Right atrium auricular region (tissue), 2 donors: ENCODE data around the gene CLBA1. TPM values are rescaled to one million over a fixed set of nuclear protein-coding genes. Genes with fewer than 3 reads are reported as not detected.

Experiments
- DNase-seq: peaks from one replicate; pipeline ENCODE4 v3.0.0-alpha.2; 2019; ENCODE audit warnings: low spot score
- H3K27ac ChIP-seq, 2 donors: fragments of 200-600 bp; sonication (generic); 1 replicate in 1 of 2; 2 replicates in 1 of 2; pipeline ENCODE4 v1.5.1; 2016 to 2019
- H3K27me3 ChIP-seq, 2 donors: fragments of 200-600 bp; sonication (generic); one replicate each; pipeline versions ENCODE4 v1.5.1 to v1.6.0; 2017 to 2019
- H3K36me3 ChIP-seq: fragments of 200-600 bp; sonication (generic); one replicate; pipeline ENCODE4 v1.5.1; 2016
- H3K4me1 ChIP-seq, 2 donors: fragments of 200-600 bp; sonication (generic); one replicate each; pipeline versions ENCODE4 v1.5.1 to v1.6.0; 2017 to 2019
- H3K4me3 ChIP-seq, 2 donors: fragments of 200-600 bp; sonication (generic); 1 replicate in 1 of 2; 2 replicates in 1 of 2; pipeline ENCODE4 v1.5.1; 2017 to 2019; ENCODE audit warnings: mild to moderate bottlenecking in 1 of 2, moderate library complexity in 1 of 2
- H3K9me3 ChIP-seq, 2 donors: fragments of 200-600 bp; sonication (generic); one replicate each; pipeline ENCODE4 v1.5.1; 2019
- total RNA-seq, 2 donors: library from RNA; depleted of rRNA; stranded (reverse); fragments of >200 nt; gene quantifications; one replicate each; pipeline ENCODE4 v1.1.0, GENCODE V29; 2016
- TF ChIP-seq, protein P1 (sequence below), 2 donors: fragments of 200-600 bp; sonication (generic); IDR thresholded peaks; one replicate each; pipeline ENCODE4 v1.5.1; 2019; ENCODE audit warnings: antibody characterized with exemption in 2 of 2

Gene CLBA1
- total RNA-seq, 2 donors from 2014 or later: 2.0 to 2.2 TPM

DNA sequence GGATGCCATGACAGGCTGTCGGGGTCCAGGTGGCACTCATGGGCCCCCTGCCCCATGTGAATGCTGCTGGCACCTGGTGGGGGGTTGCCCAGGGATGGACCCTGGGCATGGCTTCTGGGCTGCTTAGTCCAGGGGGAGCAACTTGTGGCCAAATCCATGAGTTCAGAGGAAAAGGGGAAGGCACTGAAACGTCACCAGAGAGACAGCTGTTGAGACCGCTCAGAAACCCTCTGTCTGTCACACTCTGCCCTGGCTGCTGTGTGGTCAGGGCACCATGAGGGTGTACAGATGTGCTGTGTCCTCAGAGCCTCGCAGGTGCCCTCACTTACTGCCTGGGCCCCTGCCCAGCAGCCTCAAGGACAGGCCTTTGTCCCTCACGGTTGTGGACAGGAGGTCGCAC lies 9.4 kb downstream of the CLBA1 start:
- H3K4me3 ChIP-seq: no peak overlapping the region
- peaks cover 10% of the 10 kb centered on the region for H3K36me3 ChIP-seq
- no peaks in the 10 kb centered on the region for H3K27me3 ChIP-seq
- no peak overlapping the region for H3K27ac ChIP-seq
- TF ChIP-seq, protein P1, sequence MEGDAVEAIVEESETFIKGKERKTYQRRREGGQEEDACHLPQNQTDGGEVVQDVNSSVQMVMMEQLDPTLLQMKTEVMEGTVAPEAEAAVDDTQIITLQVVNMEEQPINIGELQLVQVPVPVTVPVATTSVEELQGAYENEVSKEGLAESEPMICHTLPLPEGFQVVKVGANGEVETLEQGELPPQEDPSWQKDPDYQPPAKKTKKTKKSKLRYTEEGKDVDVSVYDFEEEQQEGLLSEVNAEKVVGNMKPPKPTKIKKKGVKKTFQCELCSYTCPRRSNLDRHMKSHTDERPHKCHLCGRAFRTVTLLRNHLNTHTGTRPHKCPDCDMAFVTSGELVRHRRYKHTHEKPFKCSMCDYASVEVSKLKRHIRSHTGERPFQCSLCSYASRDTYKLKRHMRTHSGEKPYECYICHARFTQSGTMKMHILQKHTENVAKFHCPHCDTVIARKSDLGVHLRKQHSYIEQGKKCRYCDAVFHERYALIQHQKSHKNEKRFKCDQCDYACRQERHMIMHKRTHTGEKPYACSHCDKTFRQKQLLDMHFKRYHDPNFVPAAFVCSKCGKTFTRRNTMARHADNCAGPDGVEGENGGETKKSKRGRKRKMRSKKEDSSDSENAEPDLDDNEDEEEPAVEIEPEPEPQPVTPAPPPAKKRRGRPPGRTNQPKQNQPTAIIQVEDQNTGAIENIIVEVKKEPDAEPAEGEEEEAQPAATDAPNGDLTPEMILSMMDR (IDR thresholded peaks at IDR 0.05): no peak
- DNase-seq: no peak
- no peaks in the 10 kb centered on the region for H3K4me1 ChIP-seq
- H3K9me3 ChIP-seq: no peaks in the 10 kb centered on the region

DNA sequence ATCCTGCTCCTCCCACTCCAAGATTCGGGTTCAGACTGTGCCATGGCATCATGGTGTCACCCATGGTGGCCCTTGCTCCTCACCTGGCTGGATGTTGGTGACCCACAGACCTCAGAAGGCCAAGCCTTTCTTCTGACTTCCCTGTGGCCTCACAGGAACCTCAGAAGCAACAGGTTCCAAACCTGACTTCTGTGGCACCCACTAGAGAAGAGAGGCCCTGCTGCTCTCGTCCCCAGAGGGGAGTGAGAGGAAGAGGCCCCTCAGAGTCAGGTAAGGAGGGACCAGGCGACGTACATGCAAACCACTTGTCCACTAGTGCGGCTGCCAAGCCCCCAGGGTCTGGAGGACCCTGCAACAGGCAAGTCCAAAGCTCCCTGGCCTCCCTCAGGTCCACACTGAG lies 10.4 kb downstream of the CLBA1 start:
- Histone ChIP-seq H3K4me1 (no peaks in the 10 kb centered on the region), H3K9me3 (no peaks in the 10 kb centered on the region), H3K36me3 (peaks cover 10% of the 10 kb centered on the region), H3K27me3 (no peaks in the 10 kb centered on the region), H3K27ac (no peak overlapping the region), H3K4me3 (no peak overlapping the region)
- TF ChIP-seq, protein P1 (IDR thresholded peaks at IDR 0.05): no peak
- no peak for DNase-seq

DNA sequence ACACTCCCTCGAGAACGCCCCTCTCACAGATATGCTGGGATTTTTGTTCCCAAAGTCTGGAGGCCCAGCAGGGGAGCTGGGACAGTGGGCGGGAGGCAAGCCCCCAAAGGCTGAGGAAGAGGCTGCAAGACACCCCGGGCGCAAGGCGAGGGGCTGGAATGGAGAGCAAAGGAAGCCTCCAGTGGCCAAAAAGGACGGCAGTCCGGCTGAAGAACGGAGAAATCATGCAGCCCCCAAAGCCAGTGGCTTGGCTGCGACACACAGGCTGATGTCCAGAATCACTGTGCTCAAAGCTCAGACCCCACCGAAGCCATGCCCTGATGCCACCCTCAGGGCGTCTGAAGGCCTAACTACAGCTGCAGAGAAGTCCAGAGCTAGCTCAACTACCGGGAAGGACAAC lies 10.9 kb downstream of the CLBA1 start:
- TF ChIP-seq, protein P1 (IDR thresholded peaks at IDR 0.05): no peak
- H3K36me3 ChIP-seq: peaks cover 10% of the 10 kb centered on the region
- DNase-seq: no peak
- H3K9me3 ChIP-seq: no peaks in the 10 kb centered on the region
- H3K27me3 ChIP-seq: no peaks in the 10 kb centered on the region
- no peak overlapping the region for H3K27ac ChIP-seq
- H3K4me3 ChIP-seq: no peak overlapping the region
- no peaks in the 10 kb centered on the region for H3K4me1 ChIP-seq

DNA sequence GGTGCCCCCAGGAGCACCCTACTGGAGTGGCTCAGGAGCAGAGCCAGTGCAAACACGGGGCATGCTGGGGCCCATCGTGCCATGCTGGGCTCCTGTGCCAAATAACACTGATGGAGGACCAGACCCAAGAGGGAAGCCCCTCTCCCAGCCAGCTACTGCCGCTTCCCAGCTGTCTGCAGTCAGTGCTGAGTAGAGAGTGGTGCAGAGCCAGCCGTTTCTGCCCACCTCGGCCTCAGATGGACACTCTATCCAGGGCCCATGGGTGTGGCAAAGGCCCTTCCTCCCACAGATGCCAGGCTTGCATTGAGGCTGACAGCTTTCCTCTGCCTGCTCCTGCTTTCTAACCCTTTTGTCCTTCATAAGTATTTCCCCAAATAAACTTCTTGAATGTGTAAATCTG lies 13.2 kb downstream of the CLBA1 start:
- TF ChIP-seq, protein P1 (IDR thresholded peaks at IDR 0.05): no peak
- Histone ChIP-seq H3K27ac (no peak overlapping the region), H3K36me3 (peaks cover 3% of the 10 kb centered on the region), H3K27me3 (no peaks in the 10 kb centered on the region), H3K9me3 (no peaks in the 10 kb centered on the region), H3K4me3 (no peak overlapping the region), H3K4me1 (no peaks in the 10 kb centered on the region)
- no peak for DNase-seq

DNA sequence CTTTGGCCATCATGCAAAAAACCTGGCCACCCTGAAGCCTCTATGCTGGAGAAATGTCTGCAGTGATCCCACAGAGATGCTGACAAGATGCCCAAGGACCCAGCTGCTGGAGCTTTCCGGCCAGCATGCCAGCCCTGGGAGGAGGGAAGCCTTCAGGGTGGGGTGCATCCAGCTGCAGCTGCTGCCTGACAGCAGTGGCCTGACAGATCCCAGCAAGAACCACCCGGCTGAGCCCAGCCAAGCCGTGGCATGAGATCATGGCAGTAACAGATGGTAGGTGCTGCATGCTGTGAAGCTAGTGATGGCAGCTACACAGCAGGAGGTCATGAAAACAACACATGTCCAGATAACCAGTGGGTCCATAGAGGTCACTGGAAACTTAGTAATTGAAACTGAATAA lies 13.8 kb downstream of the CLBA1 start:
- Histone ChIP-seq H3K27me3 (no peaks in the 10 kb centered on the region), H3K27ac (no peak overlapping the region), H3K9me3 (no peaks in the 10 kb centered on the region), H3K4me3 (no peak overlapping the region), H3K4me1 (no peaks in the 10 kb centered on the region), H3K36me3 (no peaks in the 10 kb centered on the region)
- no peak for DNase-seq
- TF ChIP-seq, protein P1 (IDR thresholded peaks at IDR 0.05): no peak

DNA sequence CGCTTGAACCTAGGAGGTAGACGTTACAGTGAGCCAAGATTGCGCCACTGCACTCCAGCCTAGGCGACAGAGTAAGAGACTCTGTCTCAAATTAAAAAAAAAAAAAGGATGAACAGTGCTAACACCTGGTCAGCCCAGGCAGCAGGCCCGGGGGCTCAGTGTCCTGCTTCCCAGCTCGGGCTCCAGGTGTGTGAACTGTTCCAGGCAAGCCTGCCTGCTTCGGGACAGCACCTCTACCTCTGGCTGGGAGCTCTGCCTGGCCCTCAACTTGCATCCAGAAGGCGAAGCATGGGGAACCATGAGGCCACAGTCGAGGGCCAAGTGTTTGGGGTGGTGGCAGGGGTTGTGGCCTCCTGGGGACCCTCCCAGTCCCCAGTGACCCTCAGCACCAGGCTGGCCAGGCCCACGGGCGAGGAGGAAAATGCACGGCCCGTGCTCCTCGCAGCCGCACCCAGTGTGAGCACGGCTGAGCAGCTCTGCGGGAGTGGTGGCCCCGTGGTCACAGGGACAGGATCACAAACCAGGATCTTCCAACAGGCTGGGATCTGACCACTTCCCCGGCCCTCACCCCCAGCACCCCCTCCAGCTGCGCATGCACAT lies 19.8 kb downstream of the CLBA1 start:
- TF ChIP-seq, protein P1 (IDR thresholded peaks at IDR 0.05): no peak
- no peak overlapping the region for H3K27ac ChIP-seq

More for the DNA sequence above, 19.8 kb downstream of the CLBA1 start:
- Histone ChIP-seq H3K4me1 (no peaks in the 10 kb centered on the region), H3K27me3 (no peaks in the 10 kb centered on the region), H3K9me3 (no peaks in the 10 kb centered on the region), H3K4me3 (no peak overlapping the region), H3K36me3 (peaks cover 5% of the 10 kb centered on the region)
- no peak for DNase-seq
